Astrocyte of the cerebellum (primary cell): ENCODE data around the gene ZSCAN12.

Experiments
- DNase-seq: peaks from one replicate; pipeline ENCODE4 v3.0.0-alpha.2; 2011; ENCODE audit warnings: low read depth
- H3K4me3 ChIP-seq: 2 replicates; pipeline ENCODE4 v1.5.1; 2011; ENCODE audit warnings: mild to moderate bottlenecking, low read depth, low read length, moderate library complexity
- in situ Hi-C: cut with HindIII; loops from 2 replicates; pipeline ENCODE4 v1.10.0; 2017; ENCODE audit warnings: low sequenced_read_pairs
- TF ChIP-seq, protein P1 (sequence below): IDR thresholded peaks from 2 replicates; pipeline ENCODE4 v1.5.1; 2012; ENCODE audit warnings: low read length, low read depth, moderate library complexity, mild to moderate bottlenecking; ENCODE audit errors: missing control alignments

Gene ZSCAN12

DNA sequence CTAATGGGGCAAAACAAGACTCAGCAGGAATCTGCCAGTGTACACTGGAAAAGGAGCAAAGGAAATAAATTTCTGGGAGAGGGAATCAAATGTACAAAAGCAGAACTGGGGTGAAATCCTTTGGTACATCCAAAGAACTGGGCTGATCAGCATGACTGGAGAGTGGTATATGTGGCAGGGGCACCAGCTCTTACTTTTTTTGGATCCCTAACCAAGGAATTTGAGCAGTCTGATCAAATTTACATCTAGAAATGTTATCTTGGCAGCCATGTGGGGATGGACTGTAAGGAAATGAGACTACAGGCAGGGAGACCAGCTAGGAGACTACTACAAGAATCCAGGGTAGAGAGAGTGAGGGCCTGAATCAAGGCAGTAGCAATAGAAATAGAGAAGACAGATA is 62.4 kb downstream of the ZSCAN12 start:
- peak overlapping the region; percentile 52 for H3K4me3 ChIP-seq
- TF ChIP-seq, protein P1, sequence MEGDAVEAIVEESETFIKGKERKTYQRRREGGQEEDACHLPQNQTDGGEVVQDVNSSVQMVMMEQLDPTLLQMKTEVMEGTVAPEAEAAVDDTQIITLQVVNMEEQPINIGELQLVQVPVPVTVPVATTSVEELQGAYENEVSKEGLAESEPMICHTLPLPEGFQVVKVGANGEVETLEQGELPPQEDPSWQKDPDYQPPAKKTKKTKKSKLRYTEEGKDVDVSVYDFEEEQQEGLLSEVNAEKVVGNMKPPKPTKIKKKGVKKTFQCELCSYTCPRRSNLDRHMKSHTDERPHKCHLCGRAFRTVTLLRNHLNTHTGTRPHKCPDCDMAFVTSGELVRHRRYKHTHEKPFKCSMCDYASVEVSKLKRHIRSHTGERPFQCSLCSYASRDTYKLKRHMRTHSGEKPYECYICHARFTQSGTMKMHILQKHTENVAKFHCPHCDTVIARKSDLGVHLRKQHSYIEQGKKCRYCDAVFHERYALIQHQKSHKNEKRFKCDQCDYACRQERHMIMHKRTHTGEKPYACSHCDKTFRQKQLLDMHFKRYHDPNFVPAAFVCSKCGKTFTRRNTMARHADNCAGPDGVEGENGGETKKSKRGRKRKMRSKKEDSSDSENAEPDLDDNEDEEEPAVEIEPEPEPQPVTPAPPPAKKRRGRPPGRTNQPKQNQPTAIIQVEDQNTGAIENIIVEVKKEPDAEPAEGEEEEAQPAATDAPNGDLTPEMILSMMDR: no peak
- DNase-seq: no peak
- in situ Hi-C loops: no loop called here

DNA sequence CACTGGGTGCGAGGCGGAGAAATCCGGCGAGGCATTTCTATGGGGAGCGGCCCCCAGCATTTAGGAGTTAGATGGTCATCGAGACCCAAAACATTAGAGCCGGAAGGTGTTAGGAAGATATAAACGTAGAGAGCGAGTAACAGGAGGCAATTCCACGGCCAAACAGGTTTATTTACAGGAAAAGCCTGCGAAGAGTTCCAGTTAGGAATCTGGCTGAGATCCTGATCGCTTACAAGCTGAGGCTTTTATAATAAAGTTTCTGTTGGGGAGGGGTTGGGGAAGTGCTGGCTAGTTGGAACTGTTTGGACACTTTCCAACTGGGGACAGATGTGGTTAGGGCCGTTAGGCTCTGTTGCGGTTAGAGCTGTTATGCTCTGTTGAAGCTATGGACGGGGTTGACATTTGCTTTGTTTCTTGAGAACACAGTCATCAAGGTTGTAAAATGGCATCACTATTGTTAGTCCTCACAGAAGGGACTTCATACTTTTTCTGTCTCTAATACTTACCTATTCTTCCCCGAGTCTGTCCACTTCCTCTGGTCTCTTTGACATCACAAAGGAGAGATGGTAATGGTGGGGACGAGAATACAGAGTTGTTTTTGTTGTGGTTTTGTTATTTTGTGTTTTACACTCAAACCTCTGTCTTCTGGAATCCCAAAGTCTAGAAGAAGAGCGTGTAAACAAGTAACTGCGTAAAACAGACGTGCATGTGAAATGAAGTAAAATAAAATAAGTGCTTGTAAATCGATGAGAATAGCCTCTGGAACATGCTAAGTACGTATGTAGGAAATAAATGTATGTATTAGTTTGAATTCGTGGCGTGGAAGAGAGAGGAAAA is 63.0 kb downstream of the ZSCAN12 start:
- TF ChIP-seq, protein P1: no peak
- no peak for DNase-seq
- in situ Hi-C loops: no loop called here
- peak overlapping the region; percentile 52 for H3K4me3 ChIP-seq

DNA sequence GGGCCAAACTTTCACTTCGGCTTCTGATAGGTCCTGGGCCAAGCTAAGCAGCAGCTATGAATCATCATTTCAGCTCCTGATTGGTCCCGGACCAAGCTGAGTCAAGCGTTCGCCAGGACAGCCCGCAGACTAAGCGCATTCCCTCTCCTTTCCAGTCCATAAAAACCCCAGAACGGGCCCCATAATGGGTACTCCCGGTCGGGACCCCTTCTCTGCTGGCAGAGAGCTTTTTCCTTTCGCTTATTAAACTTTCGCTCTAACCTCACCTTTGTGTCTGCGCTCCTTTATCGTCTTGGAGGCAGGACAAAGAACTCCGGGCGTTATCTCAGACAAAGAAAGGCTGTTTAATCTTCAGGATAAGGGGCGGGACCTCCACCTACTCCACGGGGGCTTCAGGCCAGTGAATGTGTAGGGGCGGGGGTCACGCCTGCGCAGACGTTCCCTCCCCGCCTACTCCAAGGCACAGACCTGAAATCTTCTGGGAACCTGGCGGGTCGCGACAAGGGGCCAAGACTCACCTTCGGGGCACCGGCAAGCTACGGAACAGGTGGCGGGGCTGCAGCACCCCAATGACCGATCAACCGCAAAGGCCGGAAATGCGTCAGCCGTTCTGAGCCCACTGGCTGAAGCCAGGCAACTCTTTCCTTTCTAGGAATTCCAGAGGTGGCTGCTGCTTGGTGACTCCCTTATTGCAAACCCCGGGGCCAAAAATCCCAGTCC is 63.8 kb downstream of the ZSCAN12 start, which contains the start of gene ZSCAN31:
Gene ZSCAN31, minus strand, starts transcription at position 585 of the 720 bp plus-strand sequence. CDS start 6,465 bp downstream, outside the sequence.
- TF ChIP-seq, protein P1: no peak
- peak within 1 kb of the TSS; percentile 52 for H3K4me3 ChIP-seq
- DNase-seq: peak; percentile 98
- in situ Hi-C loops: no loop called here

DNA sequence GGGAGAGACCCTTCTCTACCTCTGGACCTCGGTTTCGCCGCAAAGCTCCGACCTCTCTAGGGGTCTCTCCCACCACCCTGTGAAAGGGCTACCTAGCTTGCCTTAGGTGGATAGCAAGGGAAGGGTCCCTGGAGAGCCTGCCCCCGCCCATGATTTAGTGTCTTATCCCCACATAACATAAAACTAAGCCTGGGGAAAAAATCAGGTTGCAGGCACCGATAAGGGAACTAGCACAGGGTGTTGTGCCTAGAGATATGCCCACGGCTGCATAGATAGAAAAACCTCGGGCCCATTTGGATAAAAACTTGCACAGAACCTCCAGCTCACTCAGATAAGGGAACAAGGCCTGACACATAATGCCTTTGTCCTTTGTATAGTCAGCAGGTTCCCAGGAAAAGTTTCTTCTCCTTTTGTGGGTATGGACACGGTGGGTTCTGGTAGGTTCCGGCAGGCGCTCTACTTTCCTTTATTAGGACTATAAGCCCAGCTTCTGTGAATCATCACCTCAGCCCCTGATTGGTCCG is 64.4 kb downstream of the ZSCAN12 start:
- TF ChIP-seq, protein P1: no peak
- peak overlapping the region; percentile 52 for H3K4me3 ChIP-seq
- no peak for DNase-seq
- in situ Hi-C loops: no loop called here

DNA sequence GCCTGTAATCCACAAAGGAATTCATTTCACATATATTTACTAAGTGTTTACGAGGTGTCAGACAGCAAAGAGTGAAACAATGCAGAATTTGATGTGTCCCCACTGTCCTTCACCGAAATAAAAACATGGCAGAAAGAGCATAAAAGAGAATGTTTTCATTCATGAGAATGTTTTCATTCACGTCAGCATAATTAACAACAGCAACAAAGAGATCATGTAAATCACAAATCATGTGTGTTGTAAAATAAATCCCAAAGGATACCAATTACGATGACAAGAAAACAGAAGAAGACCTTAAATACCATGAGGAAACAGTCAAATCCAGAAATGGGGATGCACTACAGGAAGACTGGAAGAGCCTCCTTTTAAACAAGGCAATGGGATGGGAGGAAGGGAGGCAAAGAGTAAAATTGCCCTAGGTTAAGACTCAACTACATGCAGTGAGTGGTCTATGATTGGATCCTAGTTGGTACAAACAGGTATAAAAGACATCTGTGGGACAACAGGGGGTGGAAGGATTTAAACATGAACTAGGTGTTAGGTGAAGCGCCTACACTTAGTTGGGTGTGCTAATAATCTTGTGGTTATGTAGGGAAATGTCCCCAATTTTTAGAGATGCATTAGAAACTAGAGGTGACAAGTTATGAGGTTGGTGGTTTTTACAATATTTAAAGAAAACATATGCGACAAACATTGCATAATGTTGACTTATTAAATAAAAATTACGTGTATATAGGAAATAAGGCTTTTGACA is 65.1 kb downstream of the ZSCAN12 start:
- H3K4me3 ChIP-seq: no peak overlapping the region
- no peak for DNase-seq
- TF ChIP-seq, protein P1: no peak
- in situ Hi-C loops: no loop called here

DNA sequence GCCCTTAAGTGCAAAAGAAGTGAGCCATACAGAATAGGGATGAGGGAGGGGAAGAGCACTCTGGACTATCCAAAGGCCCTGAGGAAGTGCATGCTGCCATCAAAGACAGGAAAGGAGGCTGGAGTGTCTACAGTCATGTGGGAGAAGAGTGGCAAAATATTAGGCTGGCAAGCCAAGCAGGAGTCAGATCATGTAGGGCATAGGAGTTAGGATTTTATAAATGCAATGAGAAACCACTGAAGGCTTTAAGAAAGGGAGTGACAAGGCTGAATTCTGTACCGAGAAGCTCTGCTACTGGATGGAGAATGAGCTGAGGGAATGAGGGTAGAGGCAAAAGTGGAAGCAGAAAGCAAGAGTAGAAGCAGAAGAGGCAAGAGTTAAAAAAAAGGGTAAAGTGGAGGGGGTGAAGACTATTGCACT is 65.9 kb downstream of the ZSCAN12 start:
- in situ Hi-C loops: no loop called here
- TF ChIP-seq, protein P1: no peak
- no peak for DNase-seq
- H3K4me3 ChIP-seq: no peak overlapping the region
